ENCODE data around the gene SHLD1. TPM values are rescaled to one million over a fixed set of nuclear protein-coding genes. Genes with fewer than 3 reads are reported as not detected.
A peak's percentile ranks its signal among the peaks of the same experiment; 100 is the strongest.

The SHLD1 gene
- total and polyA plus RNA-seq, 12 donors: 3.2 to 8.5 (median 4.8) TPM

- H3K36me3 ChIP-seq: peaks cover 0 to 14% (median 0%) of the 10 kb centered on the region in 9 donors
- no peaks in the 10 kb centered on the region for H3K27me3 ChIP-seq
- 93 to 99% methylated on average over 7 of the region's 7 CpGs for WGBS, 2 donors
- no peak overlapping the region for H3K27ac ChIP-seq
- intact Hi-C loops (cut with DNase I): loop anchor here in 4 of 10 donors (5.0 to 10.0 kb wide), 4 partner anchors 42 to 149 kb away; no protein-coding TSS in a partner anchor
- peaks cover 0 to 15% (median 7%) of the 10 kb centered on the region in 9 donors for H3K4me1 ChIP-seq
- H3K9me3 ChIP-seq: no peaks in the 10 kb centered on the region
- H3K4me3 ChIP-seq: no peak overlapping the region
- DNase-seq: no peak
- ATAC-seq: no peak
- TF ChIP-seq CTCF (IDR thresholded peaks at IDR 0.05): no peak
Observed at GRCh38 chr20:5753814-5754213, 3.6 kb downstream of the SHLD1 start.

GRCh38 chr20:5757949-5758348, 7.7 kb downstream of the SHLD1 start:
- TF ChIP-seq CTCF (IDR thresholded peaks at IDR 0.05): no peak

GRCh38 chr20:5766085-5766764, 16.0 kb downstream of the SHLD1 start:
- intact Hi-C loops (cut with DNase I): loop anchor here in 1 of 10 donors (5.0 kb wide), 1 partner anchor 159 kb away; no protein-coding TSS in a partner anchor
- peak; percentile 38 to 95 (median 65) for ATAC-seq

More at GRCh38 chr20:5757949-5758348, 7.7 kb downstream of the SHLD1 start:
- H3K4me3 ChIP-seq: no peak overlapping the region
- intact Hi-C loops (cut with DNase I): loop anchor here in 1 of 10 donors (10.0 kb wide), 1 partner anchor 153 kb away; no protein-coding TSS in a partner anchor
- H3K36me3 ChIP-seq: peaks cover 0 to 36% (median 3%) of the 10 kb centered on the region in 9 donors
- no peaks in the 10 kb centered on the region for H3K9me3 ChIP-seq
- peaks cover 0 to 12% (median 0%) of the 10 kb centered on the region in 9 donors for H3K4me1 ChIP-seq
- ATAC-seq (no peak), DNase-seq (no peak)
- H3K27ac ChIP-seq: no peak overlapping the region
- 81 to 83% methylated on average over 3 of the region's 3 CpGs for WGBS, 2 donors
- H3K27me3 ChIP-seq: no peaks in the 10 kb centered on the region

More at GRCh38 chr20:5766085-5766764, 16.0 kb downstream of the SHLD1 start:
- no peaks in the 10 kb centered on the region for H3K9me3 ChIP-seq
- H3K27me3 ChIP-seq: no peaks in the 10 kb centered on the region
- H3K36me3 ChIP-seq: peaks cover 0 to 18% (median 0%) of the 10 kb centered on the region in 9 donors
- no peak for DNase-seq
- H3K4me3 ChIP-seq: no peak overlapping the region
- no peak for TF ChIP-seq CTCF (IDR thresholded peaks at IDR 0.05)
- peaks cover 0 to 28% (median 4%) of the 10 kb centered on the region in 9 donors for H3K4me1 ChIP-seq
- peak overlapping the region in 2 of 10 donors; percentile 12 to 56 for H3K27ac ChIP-seq
- 44 to 58% methylated on average over 7 of the region's 7 CpGs for WGBS, 2 donors
